OCI-LY7 (cell line): Measurements from ENCODE around the gene FHIT. TPM values are rescaled to one million over a fixed set of nuclear protein-coding genes. Genes with fewer than 3 reads are reported as not detected.

ENCODE experiments used
- BruUV-seq: library from RNA; stranded (reverse); fragments of 400-500 nt; replicated peaks from 2 replicates; lab custom pipeline; 2021; lab: Mats Ljungman, UMichigan
- CTCF ChIA-PET: fragments of 300-600 bp; sonication (Branson Sonifier 250); formaldehyde crosslinking; loops from one replicate; lab custom pipeline; 2022; ENCODE audit warnings: antibody characterized with exemption; ENCODE audit not compliant: unreplicated experiment; lab: Charles Lee
- POLR2A ChIA-PET: fragments of 300-600 bp; sonication (Branson Sonifier 250); formaldehyde crosslinking; loops from one replicate; lab custom pipeline; 2022; ENCODE audit warnings: antibody characterized with exemption; lab: Charles Lee
- DNase-seq: peaks from one replicate; pipeline ENCODE4 v3.0.0-alpha.2; 2015; ENCODE audit warnings: low spot score
- H2AFZ ChIP-seq: fragments of 200-600 bp; sonication (generic), shearing (Covaris generic); 2 replicates; pipeline ENCODE4 v1.6.1; 2014; ENCODE audit warnings: mild to moderate bottlenecking, antibody characterized with exemption, low read length, moderate library complexity
- H3K27ac ChIP-seq: fragments of 200-600 bp; sonication (generic); 2 replicates; pipeline ENCODE4 v1.5.1; 2014; ENCODE audit warnings: mixed run types, low read depth, mild to moderate bottlenecking, moderate library complexity, low read length, inconsistent platforms; ENCODE audit not compliant: poor library complexity, severe bottlenecking
- H3K36me3 ChIP-seq: fragments of 200-600 bp; sonication (generic); 2 replicates; pipeline ENCODE4 v1.6.1; 2014; ENCODE audit warnings: mild to moderate bottlenecking, antibody characterized with exemption, low read length, moderate library complexity, mixed read lengths; ENCODE audit not compliant: insufficient read depth
- H3K4me1 ChIP-seq: fragments of 200-600 bp; sonication (generic); 2 replicates; pipeline ENCODE4 v1.5.1; 2014; ENCODE audit warnings: mild to moderate bottlenecking, low read length; ENCODE audit not compliant: insufficient read depth, poor library complexity, severe bottlenecking
- H3K4me2 ChIP-seq: fragments of 200-600 bp; sonication (generic); 2 replicates; pipeline ENCODE4 v1.6.1; 2014; ENCODE audit warnings: mild to moderate bottlenecking, low read length
- H3K4me3 ChIP-seq: fragments of 200-600 bp; sonication (generic); 2 replicates; pipeline ENCODE4 v1.5.1; 2014; ENCODE audit warnings: mild to moderate bottlenecking, low read depth, low read length; ENCODE audit not compliant: poor library complexity, severe bottlenecking
- H3K79me2 ChIP-seq: fragments of 200-600 bp; sonication (generic); 2 replicates; pipeline ENCODE4 v1.6.1; 2016; ENCODE audit warnings: low read depth, mild to moderate bottlenecking, low read length, moderate library complexity, mixed read lengths; ENCODE audit not compliant: insufficient read depth
- H3K9me2 ChIP-seq: fragments of 200-600 bp; sonication (generic); 2 replicates; pipeline ENCODE4 v1.6.1; 2016; ENCODE audit warnings: mild to moderate bottlenecking, low read length, mixed read lengths; ENCODE audit not compliant: insufficient read depth
- H3K9me3 ChIP-seq: fragments of 200-600 bp; sonication (generic); 2 replicates; pipeline ENCODE4 v1.6.1; 2014; ENCODE audit warnings: mild to moderate bottlenecking, mixed run types, low read length, mixed read lengths
- H4K20me1 ChIP-seq: fragments of 200-600 bp; sonication (generic); 2 replicates; pipeline ENCODE4 v1.6.1; 2014; ENCODE audit warnings: mild to moderate bottlenecking, antibody characterized with exemption, low read length, moderate library complexity, mixed read lengths; ENCODE audit not compliant: insufficient read depth
- EZH2phosphoT487 ChIP-seq: fragments of 200-600 bp; sonication (generic); IDR thresholded peaks from 2 replicates; pipeline ENCODE4 v1.6.1; 2018; ENCODE audit warnings: low read depth, borderline replicate concordance, mild to moderate bottlenecking, mixed run types, antibody characterized with exemption, low read length, moderate library complexity, mixed read lengths
- intact Hi-C: fragments of 100-400 bp; cut with micrococcal nuclease; formaldehyde crosslinking; loops from one replicate; pipeline ENCODE4 v1.10.0; 2022; ENCODE audit not compliant: unreplicated experiment
- total RNA-seq, 2 experiments: library from RNA; depleted of rRNA in 1 of 2; stranded (reverse); fragments of >200 nt in 1 of 2; shearing (Covaris generic) in 1 of 2; gene quantifications; 2 replicates each; pipeline ENCODE4 v1.2.3, GENCODE V29; 2014 to 2022
- TF ChIP-seq, protein P1 (sequence below): fragments of 200-600 bp; sonication (generic); conservative IDR thresholded peaks from 2 replicates; pipeline ENCODE4 v1.5.1; 2014; ENCODE audit warnings: mild to moderate bottlenecking, antibody characterized with exemption, low read length, moderate library complexity, mixed read lengths

Gene FHIT
- total RNA-seq, 2 experiments from 2014 or later, result 5.0 to 10.9 TPM

GRCh38 chr3:61300006-61300380, 48.7 kb upstream of the FHIT start:
- H3K4me1 ChIP-seq, result no peaks in the 10 kb centered on the region
- POLR2A ChIA-PET, result no interaction called here
- no peak for DNase-seq
- H3K9me2 ChIP-seq, result no peaks in the 10 kb centered on the region
- TF ChIP-seq, protein P1, sequence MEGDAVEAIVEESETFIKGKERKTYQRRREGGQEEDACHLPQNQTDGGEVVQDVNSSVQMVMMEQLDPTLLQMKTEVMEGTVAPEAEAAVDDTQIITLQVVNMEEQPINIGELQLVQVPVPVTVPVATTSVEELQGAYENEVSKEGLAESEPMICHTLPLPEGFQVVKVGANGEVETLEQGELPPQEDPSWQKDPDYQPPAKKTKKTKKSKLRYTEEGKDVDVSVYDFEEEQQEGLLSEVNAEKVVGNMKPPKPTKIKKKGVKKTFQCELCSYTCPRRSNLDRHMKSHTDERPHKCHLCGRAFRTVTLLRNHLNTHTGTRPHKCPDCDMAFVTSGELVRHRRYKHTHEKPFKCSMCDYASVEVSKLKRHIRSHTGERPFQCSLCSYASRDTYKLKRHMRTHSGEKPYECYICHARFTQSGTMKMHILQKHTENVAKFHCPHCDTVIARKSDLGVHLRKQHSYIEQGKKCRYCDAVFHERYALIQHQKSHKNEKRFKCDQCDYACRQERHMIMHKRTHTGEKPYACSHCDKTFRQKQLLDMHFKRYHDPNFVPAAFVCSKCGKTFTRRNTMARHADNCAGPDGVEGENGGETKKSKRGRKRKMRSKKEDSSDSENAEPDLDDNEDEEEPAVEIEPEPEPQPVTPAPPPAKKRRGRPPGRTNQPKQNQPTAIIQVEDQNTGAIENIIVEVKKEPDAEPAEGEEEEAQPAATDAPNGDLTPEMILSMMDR, result no peak
- no peak for TF ChIP-seq EZH2phosphoT487
- BruUV-seq, result no TSS peak
- H3K4me2 ChIP-seq, result no peak overlapping the region
- H3K79me2 ChIP-seq, result no peaks in the 10 kb centered on the region
- no peaks in the 10 kb centered on the region for H3K9me3 ChIP-seq
- intact Hi-C loops, result no loop called here
- H2AFZ ChIP-seq, result no peak overlapping the region
- no peaks in the 10 kb centered on the region for H4K20me1 ChIP-seq
- H3K4me3 ChIP-seq, result no peak overlapping the region
- CTCF ChIA-PET, result no interaction called here
- no peaks in the 10 kb centered on the region for H3K36me3 ChIP-seq
- H3K27ac ChIP-seq, result no peak overlapping the region

DNA sequence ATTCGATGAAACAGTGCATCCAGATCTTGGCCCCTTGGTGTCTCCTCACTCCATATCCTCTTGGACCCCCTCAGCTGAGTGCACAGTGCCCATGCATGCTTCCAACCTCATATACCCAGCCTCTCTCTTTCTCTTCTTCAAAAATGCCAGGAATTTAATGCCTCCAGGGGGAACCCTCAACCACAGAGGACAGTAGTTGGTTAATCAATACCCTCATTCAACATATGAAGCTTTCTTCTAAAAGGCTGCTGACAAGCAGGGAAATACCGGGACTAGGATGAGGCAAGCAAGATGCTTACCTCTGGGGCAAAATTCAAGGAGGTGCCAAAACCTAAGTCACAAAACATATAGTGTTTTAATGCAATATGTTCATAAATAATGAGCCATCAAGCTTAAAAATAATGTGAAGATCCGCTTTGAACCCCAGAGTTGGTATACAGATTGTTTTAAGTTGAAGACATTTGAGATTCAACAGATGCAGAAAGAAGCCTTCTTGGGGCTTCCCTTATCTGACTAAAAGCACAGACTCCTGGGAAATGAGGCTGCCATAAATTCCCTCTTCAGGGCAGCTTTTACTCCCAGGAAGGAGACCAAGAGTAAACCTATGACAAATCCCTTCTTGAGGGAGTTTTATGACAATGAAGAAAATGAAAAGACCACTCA, 48.2 kb upstream of the FHIT start:
- Histone ChIP-seq H3K4me2 (no peak overlapping the region), H3K9me2 (no peaks in the 10 kb centered on the region), H3K36me3 (no peaks in the 10 kb centered on the region), H2AFZ (no peak overlapping the region), H3K4me1 (no peaks in the 10 kb centered on the region), H4K20me1 (no peaks in the 10 kb centered on the region), H3K4me3 (no peak overlapping the region), H3K27ac (no peak overlapping the region), H3K79me2 (no peaks in the 10 kb centered on the region), H3K9me3 (no peaks in the 10 kb centered on the region)
- TF ChIP-seq, protein P1, result no peak
- no peak for TF ChIP-seq EZH2phosphoT487
- CTCF ChIA-PET, result no interaction called here
- no peak for DNase-seq
- intact Hi-C loops, result no loop called here
- no TSS peak for BruUV-seq
- POLR2A ChIA-PET, result no interaction called here

GRCh38 chr3:61297821-61298220, 46.6 kb upstream of the FHIT start:
- Histone ChIP-seq H3K4me1 (no peaks in the 10 kb centered on the region), H3K4me2 (no peak overlapping the region), H3K79me2 (no peaks in the 10 kb centered on the region), H3K9me2 (no peaks in the 10 kb centered on the region), H3K4me3 (no peak overlapping the region), H3K9me3 (no peaks in the 10 kb centered on the region), H3K27ac (no peak overlapping the region), H4K20me1 (no peaks in the 10 kb centered on the region), H3K36me3 (no peaks in the 10 kb centered on the region), H2AFZ (no peak overlapping the region)
- TF ChIP-seq, protein P1, result no peak
- no peak for TF ChIP-seq EZH2phosphoT487
- DNase-seq, result no peak
- BruUV-seq, result no TSS peak
- CTCF ChIA-PET, result no interaction called here
- POLR2A ChIA-PET, result no interaction called here
- intact Hi-C loops, result no loop called here
